HG03066 (cell line): ENCODE data around the gene PRR29.
"Not testable (repeated sequence)": the region's sequence is repeated elsewhere in the genome, so short reads cannot be mapped to it uniquely, and the experiment has no call there.

Experiments
- ATAC-seq: cut with Tn5 transposase; IDR thresholded peaks from one replicate; pipeline ENCODE4 v1.9.1; 2021; ENCODE audit warnings: low read depth; ENCODE audit not compliant: unreplicated experiment

Gene PRR29

GRCh38 chr17:63973930-63974593, 24.1 kb upstream of the PRR29 start:
- ATAC-seq = no peak

GRCh38 chr17:63974594-63975192, 23.5 kb upstream of the PRR29 start:
- no peak for ATAC-seq

- no peak for ATAC-seq
Observed at GRCh38 chr17:63975541-63976092, 22.5 kb upstream of the PRR29 start.

GRCh38 chr17:63976702-63977101, 21.4 kb upstream of the PRR29 start:
- no peak for ATAC-seq

- ATAC-seq = no peak
Observed at GRCh38 chr17:63978272-63979200, 19.6 kb upstream of the PRR29 start.

GRCh38 chr17:63982641-63983040, 15.5 kb upstream of the PRR29 start:
- ATAC-seq = not testable (repeated sequence)

- no peak for ATAC-seq
Observed at GRCh38 chr17:63983320-63983719, 14.8 kb upstream of the PRR29 start.

GRCh38 chr17:63984236-63984635, 13.9 kb upstream of the PRR29 start:
- ATAC-seq = no peak

- ATAC-seq = no peak
Observed at GRCh38 chr17:63984651-63985386, 13.3 kb upstream of the PRR29 start.

- ATAC-seq = no peak
Observed at GRCh38 chr17:63985387-63986140, 12.6 kb upstream of the PRR29 start.

- no peak for ATAC-seq
Observed at GRCh38 chr17:63986821-63987220, 11.3 kb upstream of the PRR29 start.

- ATAC-seq = no peak
Observed at GRCh38 chr17:63987221-63988126, 10.7 kb upstream of the PRR29 start.

- no peak for ATAC-seq
Observed at GRCh38 chr17:63988127-63988478, 10.0 kb upstream of the PRR29 start.

GRCh38 chr17:63988741-63989621, 9.2 kb upstream of the PRR29 start:
- ATAC-seq = no peak

GRCh38 chr17:63989622-63990345, 8.4 kb upstream of the PRR29 start:
- no peak for ATAC-seq

GRCh38 chr17:63991611-63992010, 6.5 kb upstream of the PRR29 start:
- no peak for ATAC-seq

GRCh38 chr17:63993368-63993985, 4.7 kb upstream of the PRR29 start:
- ATAC-seq = no peak
